Motor neuron (in vitro differentiated cells): ENCODE results near the gene PBX4. TPM values are rescaled to one million over a fixed set of nuclear protein-coding genes. Genes with fewer than 3 reads are reported as not detected.
A peak's percentile ranks its signal among the peaks of the same experiment; 100 is the strongest.

Source experiments
- ATAC-seq, 8 experiments: fragments of 200-7000 bp; cut with Tn5 transposase; replicated peaks in 6 of 8; 2 replicates each; pipeline ENCODE4 v1.8.0; 2021; ENCODE audit warnings: mild to moderate bottlenecking in 8 of 8, moderate library complexity in 8 of 8
- H3K27ac ChIP-seq, 2 donors: fragments of 250-450 bp; sonication (Bioruptor Pico); 2 replicates each; pipeline ENCODE4 v1.9.0; 2021; ENCODE audit warnings: antibody characterized with exemption in 2 of 2, mild to moderate bottlenecking in 2 of 2, moderate library complexity in 1 of 2
- H3K4me1 ChIP-seq, 2 donors: fragments of 250-450 bp; sonication (Bioruptor Pico); replicated peaks in 1 of 2; 2 replicates each; pipeline ENCODE4 v1.6.1; 2021; ENCODE audit warnings: antibody characterized with exemption in 2 of 2, mild to moderate bottlenecking in 2 of 2, moderate library complexity in 1 of 2
- H3K4me3 ChIP-seq, 5 donors: fragments of 250-450 bp; sonication (Bioruptor Pico); 2 replicates each; pipeline ENCODE4 v1.9.0; 2021; ENCODE audit warnings: antibody characterized with exemption in 5 of 5, mild to moderate bottlenecking in 5 of 5, moderate library complexity in 4 of 5
- WGBS, 10 experiments: fragments of 450-650 bp; shearing (Covaris generic); methylation state at CpG; one replicate each; pipeline ENCODE4 v1.0.0; 2022; 5-methylcytosine and 5-hydroxymethylcytosine counted together
- in situ Hi-C, 9 experiments: fragments of 400-800 bp; cut with MboI; loops; one replicate each; pipeline ENCODE4 v1.15.0; 2021; ENCODE audit warnings: low sequenced_read_pairs in 9 of 9, low pct_unique_long_range_greater_than_20kb in 2 of 9; ENCODE audit not compliant: unreplicated experiment in 9 of 9
- total RNA-seq, 8 experiments: library from RNA; unstranded; fragments of 300-600 nt; gene quantifications; 2 replicates each; pipeline versions ENCODE4 v1.2.3 to v1.2.4, GENCODE V29; 2022

The PBX4 gene
- total RNA-seq, 8 experiments from 2014 or later: 0.87 to 6.4 (median 3.7) TPM; not detected in 1

DNA sequence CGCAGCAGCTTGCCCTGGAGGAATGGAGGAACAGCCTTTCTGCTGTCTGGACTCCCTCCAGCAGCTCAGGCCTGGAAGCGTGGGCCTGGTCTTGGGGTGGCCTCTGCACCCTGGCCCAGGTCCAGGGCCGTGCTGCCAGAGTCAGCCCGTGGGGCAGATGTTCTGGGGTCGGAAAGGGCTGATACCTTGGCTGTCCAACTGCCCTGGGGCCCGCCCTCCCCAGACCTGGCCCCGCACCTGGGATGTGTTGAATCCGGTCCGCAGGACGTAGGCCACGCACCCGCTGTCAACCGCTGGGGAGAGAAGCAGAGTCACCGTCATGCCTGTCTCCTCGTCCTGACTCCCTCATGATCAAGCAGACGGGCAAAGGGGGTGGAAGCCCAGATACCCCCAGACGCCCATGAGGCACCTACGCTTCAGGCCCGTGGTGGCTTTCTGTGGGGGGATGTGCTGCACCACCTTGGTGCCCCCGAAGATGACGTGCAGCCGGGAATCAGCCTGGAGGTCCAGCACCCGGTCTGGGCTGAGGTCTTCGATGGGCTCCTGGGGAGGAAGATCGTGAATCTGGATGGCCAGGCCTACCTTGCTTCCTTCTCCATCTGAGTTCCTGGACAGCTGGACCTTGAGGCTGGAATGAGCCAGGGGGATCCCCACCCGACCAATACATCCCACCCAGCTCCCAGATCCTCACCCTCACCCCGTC lies 37.3 kb upstream of the PBX4 start:
- Histone ChIP-seq H3K27ac (no peak overlapping the region), H3K4me1 (no peaks in the 10 kb centered on the region), H3K4me3 (no peak overlapping the region)
- in situ Hi-C loops: no loop called here
- WGBS, 10 experiments: 60 to 100% (median 92%) methylated on average over 1 to 15 of the region's 27 CpGs; no CpG with 5 or more reads in 5 of the 10 experiments
- ATAC-seq: peak in 1 of 8 experiments; percentile 8

DNA sequence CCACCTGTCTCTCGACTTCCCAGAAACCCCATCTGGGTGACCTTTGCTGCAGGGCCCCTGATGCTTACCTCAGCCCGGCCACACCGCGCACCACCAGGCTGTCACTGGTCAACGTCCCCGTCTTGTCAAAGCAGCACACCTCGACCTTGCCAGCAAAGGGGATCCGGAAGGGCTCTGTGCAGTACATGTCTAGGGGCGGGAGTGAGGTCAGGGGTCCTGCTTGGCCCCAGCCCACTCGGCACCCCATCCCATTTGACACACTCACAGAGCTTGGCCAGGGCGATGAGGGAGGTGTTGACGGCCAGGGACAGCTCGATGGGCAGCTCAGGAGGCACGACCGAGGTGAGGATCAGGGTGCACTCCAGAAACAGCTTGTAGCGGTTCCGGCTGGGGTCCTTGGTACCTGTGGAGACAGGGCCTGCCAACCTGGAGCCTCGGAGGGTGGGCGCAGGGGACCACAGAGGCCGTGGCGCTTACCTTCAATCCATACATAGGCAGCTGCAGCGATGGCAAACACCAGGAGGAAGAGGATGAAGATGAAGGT lies 36.6 kb upstream of the PBX4 start:
- no peak overlapping the region for H3K27ac ChIP-seq
- WGBS, 10 experiments: 90 to 100% (median 96%) methylated on average over 1 to 18 of the region's 22 CpGs; no CpG with 5 or more reads in 5 of the 10 experiments
- ATAC-seq: no peak
- H3K4me1 ChIP-seq: no peaks in the 10 kb centered on the region
- in situ Hi-C loops: no loop called here
- no peak overlapping the region for H3K4me3 ChIP-seq

DNA sequence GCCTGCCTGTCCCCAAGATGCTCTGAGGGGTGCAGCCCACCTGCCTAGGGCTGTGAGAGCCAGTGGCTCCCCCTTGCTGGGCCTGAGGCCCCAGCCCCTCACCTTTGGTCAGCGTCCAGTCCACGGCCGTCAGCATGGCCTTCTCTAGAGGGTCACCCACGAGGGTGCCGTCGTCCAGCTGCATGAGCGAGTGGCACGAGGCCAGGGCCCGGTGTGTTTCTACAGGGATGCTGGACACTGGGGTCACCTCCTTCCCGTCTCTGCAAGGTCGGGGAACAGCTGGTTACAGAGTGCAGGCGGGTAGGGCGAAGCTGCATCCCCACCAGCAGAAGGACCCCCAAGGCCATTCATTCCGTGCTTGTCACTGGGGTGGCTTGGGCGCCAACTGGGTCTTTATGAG lies 36.0 kb upstream of the PBX4 start:
- Histone ChIP-seq H3K4me1 (no peaks in the 10 kb centered on the region), H3K4me3 (no peak overlapping the region), H3K27ac (no peak overlapping the region)
- in situ Hi-C loops: no loop called here
- WGBS, 10 experiments: 94 to 100% (median 100%) methylated on average over 1 to 8 of the region's 15 CpGs; no CpG with 5 or more reads in 5 of the 10 experiments
- no peak for ATAC-seq

DNA sequence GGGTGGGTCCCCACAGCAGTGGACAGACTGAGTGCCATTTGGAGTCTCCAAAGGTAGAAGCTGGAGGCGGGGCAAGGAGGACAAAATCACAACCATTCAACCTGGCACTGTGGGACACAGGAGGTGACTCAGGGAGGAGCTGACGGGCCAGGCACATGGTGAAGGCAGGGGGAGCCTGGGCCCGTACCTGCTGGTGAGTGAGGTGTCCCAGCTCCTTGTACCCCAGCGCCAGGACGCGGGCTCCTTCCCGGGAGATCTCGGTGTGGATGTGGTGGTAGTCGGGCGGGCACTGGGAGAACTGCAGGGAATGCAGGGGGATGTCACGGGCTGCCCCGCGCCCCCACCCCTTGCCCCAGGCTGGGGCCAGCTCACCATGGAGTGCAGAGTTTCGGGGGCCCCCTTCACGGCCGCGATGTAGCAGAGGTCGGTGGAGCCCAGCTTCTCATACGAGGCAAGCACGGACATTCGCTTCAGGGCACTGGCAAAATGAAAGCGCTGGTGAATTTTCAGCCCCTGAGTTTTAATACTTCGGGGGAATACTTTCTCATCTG lies 35.2 kb upstream of the PBX4 start:
- Histone ChIP-seq H3K4me1 (no peaks in the 10 kb centered on the region), H3K27ac (no peak overlapping the region), H3K4me3 (no peak overlapping the region)
- in situ Hi-C loops: no loop called here
- no peak for ATAC-seq
- WGBS, 10 experiments: 90 to 100% (median 100%) methylated on average over 1 to 5 of the region's 23 CpGs; no CpG with 5 or more reads in 5 of the 10 experiments

DNA sequence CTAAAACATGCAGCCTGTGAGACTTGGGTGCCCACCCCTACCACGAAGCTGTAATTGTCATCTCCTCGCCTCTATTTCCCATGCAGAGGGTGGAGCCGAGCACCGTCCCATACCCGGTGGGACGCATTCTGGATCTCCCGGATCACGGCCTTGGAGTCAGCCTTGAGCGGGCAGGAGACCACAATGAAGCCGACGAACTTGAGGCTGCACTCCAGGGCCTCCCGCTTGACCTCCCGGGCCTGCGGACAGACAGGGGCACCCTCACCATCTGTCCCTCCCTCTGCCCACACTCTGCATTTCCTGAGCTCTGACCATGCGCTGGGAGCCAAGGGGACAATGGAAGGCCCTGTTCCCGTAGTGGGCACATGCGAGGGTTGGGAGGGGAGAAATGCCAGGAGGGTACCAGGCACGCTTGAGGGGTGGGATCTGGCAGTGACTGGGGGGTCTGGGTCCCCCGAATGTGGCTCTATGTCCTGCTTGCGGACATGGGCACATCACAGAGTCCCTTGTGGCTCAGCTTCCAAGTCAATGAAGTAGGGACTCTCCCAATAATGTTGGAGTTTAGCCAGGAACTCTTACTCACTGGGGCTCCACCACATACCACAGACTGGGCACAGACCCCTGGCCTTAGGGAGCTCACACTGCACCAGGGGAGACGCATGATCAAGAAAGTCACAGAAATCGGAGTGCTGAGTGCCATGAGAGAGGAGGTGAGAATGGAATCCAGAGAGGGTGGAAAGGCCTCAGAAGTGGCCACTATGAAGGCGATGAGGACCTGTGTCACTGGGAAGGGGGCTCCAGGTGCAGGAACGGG lies 34.2 kb upstream of the PBX4 start:
- no peak for ATAC-seq
- no peak overlapping the region for H3K4me3 ChIP-seq
- in situ Hi-C loops: no loop called here
- no peak overlapping the region for H3K27ac ChIP-seq
- H3K4me1 ChIP-seq: no peaks in the 10 kb centered on the region
- 60 to 100% (median 100%) methylated on average over 1 to 13 of the region's 24 CpGs; no CpG with 5 or more reads in 3 of the 10 experiments for WGBS, 10 experiments

DNA sequence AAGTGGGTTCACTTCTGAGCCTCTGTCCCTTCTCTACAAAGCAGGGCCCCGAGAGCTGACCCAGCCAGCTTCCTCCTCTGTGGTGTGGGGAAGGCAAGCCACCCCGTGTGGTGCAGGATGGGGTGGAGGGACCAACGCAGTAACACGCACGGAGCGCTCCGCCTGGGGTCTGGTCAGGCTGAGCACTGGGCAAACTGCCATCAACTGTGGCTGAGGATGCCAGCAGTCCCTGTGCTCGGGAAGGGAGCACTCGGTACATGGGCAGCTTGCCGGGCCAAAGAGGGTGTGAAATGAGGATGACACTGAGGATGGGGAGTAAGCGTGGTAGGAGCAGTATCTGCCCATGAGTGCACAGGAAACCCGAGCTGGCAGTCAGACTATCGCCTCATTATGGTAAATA lies 32.6 kb upstream of the PBX4 start:
- H3K4me3 ChIP-seq: no peak overlapping the region
- in situ Hi-C loops: no loop called here
- no peak overlapping the region for H3K27ac ChIP-seq
- H3K4me1 ChIP-seq: no peaks in the 10 kb centered on the region
- WGBS, 10 experiments: 67 to 100% (median 98%) methylated on average over 1 to 8 of the region's 13 CpGs; no CpG with 5 or more reads in 4 of the 10 experiments
- no peak for ATAC-seq

DNA sequence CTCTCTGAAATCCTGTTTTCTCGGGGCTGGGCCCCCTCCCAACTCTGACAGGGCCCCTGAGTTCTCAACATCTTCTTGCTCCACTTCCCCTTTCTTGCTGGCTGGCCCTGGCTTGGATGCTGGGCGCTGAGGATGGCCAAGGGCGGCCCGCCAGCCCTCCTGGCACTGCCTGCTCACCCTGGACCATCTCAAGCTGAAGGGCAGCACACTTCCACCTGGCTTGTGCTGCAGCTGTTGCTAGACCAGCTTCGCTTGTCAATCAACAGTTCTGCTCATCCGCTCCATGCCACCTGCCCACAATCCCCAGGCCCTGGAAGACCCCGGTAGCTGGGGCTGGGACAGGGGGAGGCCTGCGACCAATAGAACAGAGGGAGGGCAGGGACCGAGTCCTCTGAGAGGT lies 31.8 kb upstream of the PBX4 start:
- Histone ChIP-seq H3K4me1 (no peaks in the 10 kb centered on the region), H3K4me3 (no peak overlapping the region), H3K27ac (no peak overlapping the region)
- no peak for ATAC-seq
- in situ Hi-C loops: no loop called here
- 100% methylated on average over 2 of the region's 9 CpGs; no CpG with 5 or more reads in 9 of the 10 experiments for WGBS, 10 experiments

DNA sequence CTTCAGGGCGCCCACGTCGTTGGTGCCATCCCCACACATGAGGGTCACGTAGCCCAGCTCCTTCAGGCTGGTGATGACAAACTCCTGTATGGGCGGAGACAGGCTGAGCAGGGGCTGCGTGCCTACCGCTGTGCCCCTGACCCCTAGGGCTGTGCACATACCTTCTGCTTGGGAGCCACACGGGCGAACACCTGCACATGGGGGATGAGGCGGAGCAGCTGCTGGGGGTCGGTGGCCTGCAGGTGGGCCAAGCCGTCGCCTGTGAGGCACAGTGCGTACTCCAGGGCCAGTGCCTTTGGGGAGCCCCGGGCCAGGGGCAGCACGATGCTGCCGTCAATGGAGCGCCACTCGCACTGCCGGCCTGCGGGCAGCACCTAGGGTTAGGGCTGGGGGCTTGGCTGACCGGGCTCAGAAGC lies 31.1 kb upstream of the PBX4 start:
- WGBS, 10 experiments: 80 to 100% (median 95%) methylated on average over 1 to 7 of the region's 22 CpGs; no CpG with 5 or more reads in 6 of the 10 experiments
- ATAC-seq: no peak
- no peak overlapping the region for H3K4me3 ChIP-seq
- in situ Hi-C loops: loop anchor here (10.0 to 25.0 kb wide), 3 partner anchors 112 to 125 kb away; partner anchors contain the start of genes CILP2 (in 8 of the 9) and YJEFN3 (in 4 of the 9)
- no peaks in the 10 kb centered on the region for H3K4me1 ChIP-seq
- H3K27ac ChIP-seq: no peak overlapping the region

DNA sequence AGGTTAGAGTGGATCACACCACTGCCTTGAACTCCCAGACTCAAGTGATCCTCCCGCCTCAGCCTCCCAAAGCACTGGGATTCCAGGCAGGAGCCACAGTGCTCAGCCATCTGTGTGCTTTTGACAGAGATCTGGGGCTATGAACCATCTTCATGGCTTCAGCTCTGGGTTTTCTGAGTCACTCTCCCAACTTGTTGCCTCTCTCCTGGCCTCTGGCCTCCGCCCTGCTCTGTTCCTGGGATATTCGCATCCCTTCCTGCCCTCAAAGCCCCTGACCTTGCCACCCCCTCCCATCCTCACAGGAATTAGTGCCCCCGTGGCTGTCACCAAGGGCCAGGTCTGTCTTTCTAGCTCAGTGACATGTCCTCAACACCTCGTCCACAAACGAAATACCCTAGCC lies 30.7 kb upstream of the PBX4 start:
- Histone ChIP-seq H3K4me3 (no peak overlapping the region), H3K27ac (no peak overlapping the region), H3K4me1 (no peaks in the 10 kb centered on the region)
- WGBS, 10 experiments: 67 to 81% (median 80%) methylated on average over 3 to 4 of the region's 6 CpGs; no CpG with 5 or more reads in 7 of the 10 experiments
- ATAC-seq: peak in 2 of 8 experiments; percentile 49 to 59
- in situ Hi-C loops: loop anchor here (10.0 to 25.0 kb wide), 3 partner anchors 112 to 124 kb away; partner anchors contain the start of genes CILP2 (in 8 of the 9) and YJEFN3 (in 4 of the 9)

DNA sequence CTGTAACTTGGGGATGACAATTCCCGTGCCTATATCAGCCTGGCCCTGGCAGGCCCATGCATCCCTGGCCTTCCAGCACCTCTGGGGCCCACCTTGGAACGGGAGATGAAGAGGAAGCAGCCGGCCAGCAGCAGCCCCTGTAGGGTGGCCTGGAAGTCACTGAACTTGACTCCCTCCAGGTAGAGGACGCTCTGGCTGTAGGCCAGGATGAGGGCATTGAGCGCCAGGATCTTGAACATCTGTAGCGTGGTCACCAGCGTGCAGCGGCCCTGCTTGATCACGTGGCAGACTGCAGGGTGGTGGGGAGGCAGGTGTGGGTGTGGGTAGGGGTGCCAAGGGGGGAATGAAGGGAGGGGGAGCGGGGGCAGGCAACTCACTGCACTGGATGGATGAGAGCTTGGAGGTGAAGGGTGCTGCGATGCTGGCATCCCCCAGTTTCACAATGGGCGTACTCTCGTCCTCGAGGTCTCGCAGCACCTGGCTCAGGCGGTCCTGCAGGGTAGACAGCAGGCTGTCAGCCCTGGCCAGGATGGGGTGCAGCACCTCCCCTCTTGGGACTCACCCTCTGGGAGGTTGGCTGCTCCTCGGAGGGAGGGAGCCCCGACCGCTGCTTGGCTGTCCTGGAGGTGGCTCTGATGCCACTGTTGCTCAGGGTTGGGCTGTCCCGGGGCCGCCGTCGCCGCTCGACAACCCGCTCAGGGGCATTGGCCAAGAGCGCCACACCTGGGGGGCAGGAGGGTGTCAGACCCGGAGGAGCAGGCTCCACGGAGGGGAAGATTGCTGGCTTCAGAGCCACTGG lies 28.7 kb upstream of the PBX4 start:
- Histone ChIP-seq H3K4me1 (peaks cover 4 to 5% of the 10 kb centered on the region in 2 donors), H3K4me3 (no peak overlapping the region), H3K27ac (no peak overlapping the region)
- no peak for ATAC-seq
- WGBS, 10 experiments: 80 to 93% methylated on average over 1 to 3 of the region's 29 CpGs; no CpG with 5 or more reads in 8 of the 10 experiments
- in situ Hi-C loops: loop anchor here (10.0 to 25.0 kb wide), 3 partner anchors 110 to 122 kb away; partner anchors contain the start of genes CILP2 (in 8 of the 9) and YJEFN3 (in 4 of the 9)

DNA sequence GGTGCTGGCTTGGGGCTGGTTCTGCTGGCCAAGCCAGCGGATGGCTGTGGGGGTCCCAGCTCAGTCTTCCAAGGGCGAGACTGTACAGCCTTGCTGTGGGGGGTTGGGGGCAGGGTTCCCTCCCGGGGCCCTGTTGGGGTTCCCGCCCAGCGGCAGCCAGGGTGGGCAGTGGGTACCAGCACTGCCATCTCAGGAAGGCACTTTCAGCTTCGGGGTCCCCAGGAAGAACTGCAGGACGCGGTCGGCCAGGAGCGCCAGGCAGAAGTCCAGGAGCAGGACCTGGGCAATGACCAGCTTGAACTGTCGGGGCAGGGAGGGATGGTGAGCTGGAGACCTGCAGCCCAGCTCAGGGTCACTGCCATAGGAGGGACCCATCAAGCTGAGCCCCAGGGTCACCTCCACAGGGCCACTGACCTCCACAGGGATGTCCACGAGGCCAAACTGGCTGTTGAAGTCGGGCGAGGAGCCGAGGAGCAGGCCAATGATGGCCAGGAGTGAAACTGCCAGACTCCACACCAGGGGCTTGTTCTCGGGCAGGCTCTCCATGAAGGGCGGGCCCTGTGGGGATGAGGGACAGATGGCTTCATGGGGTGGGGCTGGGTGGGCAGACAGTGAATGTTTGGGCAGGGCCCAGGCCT lies 26.9 kb upstream of the PBX4 start:
- ATAC-seq: no peak
- Histone ChIP-seq H3K4me3 (no peak overlapping the region), H3K27ac (no peak overlapping the region), H3K4me1 (peaks cover 4 to 5% of the 10 kb centered on the region in 2 donors)
- in situ Hi-C loops: loop anchor here (10.0 to 25.0 kb wide), 3 partner anchors 108 to 121 kb away; partner anchors contain the start of genes CILP2 (in 8 of the 9) and YJEFN3 (in 4 of the 9)
- no CpG with 5 or more reads among the region's 17 CpGs for WGBS, 10 experiments
